Endodermal cell (in vitro differentiated cells): ENCODE data around the gene DICER1. TPM values are rescaled to one million over a fixed set of nuclear protein-coding genes. Genes with fewer than 3 reads are reported as not detected.
A peak's percentile ranks its signal among the peaks of the same experiment; 100 is the strongest.

ENCODE experiments used
- DNase-seq: peaks from one replicate; pipeline ENCODE4 v3.0.0-alpha.2; 2017
- H3K27ac ChIP-seq: 2 replicates; pipeline ENCODE4 v1.5.1; 2013; ENCODE audit warnings: mild to moderate bottlenecking, low read depth, low read length, moderate library complexity
- H3K27me3 ChIP-seq: 2 replicates; pipeline ENCODE4 v1.6.1; 2013; ENCODE audit warnings: mild to moderate bottlenecking, low read length, moderate library complexity; ENCODE audit not compliant: insufficient read depth, control insufficient read depth, poor library complexity, severe bottlenecking
- H3K36me3 ChIP-seq: 2 replicates; pipeline ENCODE4 v1.7.0; 2013; ENCODE audit warnings: mild to moderate bottlenecking, low read length, moderate library complexity; ENCODE audit not compliant: control insufficient read depth, insufficient read depth
- H3K4me1 ChIP-seq: one replicate; pipeline ENCODE4 v1.7.0; 2013; ENCODE audit warnings: low read length; ENCODE audit not compliant: control insufficient read depth, insufficient read depth
- H3K4me3 ChIP-seq: 2 replicates; pipeline ENCODE4 v1.5.1; 2013; ENCODE audit warnings: mild to moderate bottlenecking, low read length, moderate library complexity
- H3K9ac ChIP-seq: 2 replicates; pipeline ENCODE4 v1.6.1; 2013; ENCODE audit warnings: mild to moderate bottlenecking, low read length, moderate library complexity; ENCODE audit not compliant: poor library complexity, severe bottlenecking; ENCODE audit errors: extremely low read depth
- H3K9me3 ChIP-seq: 2 replicates; pipeline ENCODE4 v1.6.1; 2013; ENCODE audit warnings: mild to moderate bottlenecking, low read length, moderate library complexity; ENCODE audit not compliant: control insufficient read depth
- H3K27ac Mint-ChIP-seq: 2 replicates; pipeline ENCODE4 v1.8.0; 2020; ENCODE audit warnings: mixed read lengths
- H3K27me3 Mint-ChIP-seq: 2 replicates; pipeline ENCODE4 v1.8.0; 2021; ENCODE audit warnings: mild to moderate bottlenecking, mixed read lengths; ENCODE audit not compliant: insufficient read depth
- H3K36me3 Mint-ChIP-seq: 2 replicates; pipeline ENCODE4 v1.8.0; 2020; ENCODE audit warnings: low read depth, mixed read lengths
- H3K4me1 Mint-ChIP-seq: 2 replicates; pipeline ENCODE4 v1.8.0; 2020; ENCODE audit warnings: mixed read lengths
- H3K4me3 Mint-ChIP-seq: 2 replicates; pipeline ENCODE4 v1.8.0; 2020; ENCODE audit warnings: mild to moderate bottlenecking, moderate library complexity, mixed read lengths
- H3K9me3 Mint-ChIP-seq: 2 replicates; pipeline ENCODE4 v1.8.0; 2020; ENCODE audit warnings: mild to moderate bottlenecking, mixed read lengths
- WGBS, 2 experiments: methylation state at CpG; one replicate each; pipeline versions ENCODE4 v1.1.5 to v1.1.7; 2013; ENCODE audit warnings: missing lambda C conversion rate in 2 of 2, mixed read lengths in 1 of 2; ENCODE audit not compliant: insufficient coverage in 1 of 2, insufficient read length in 1 of 2; 5-methylcytosine and 5-hydroxymethylcytosine counted together
- total RNA-seq, 2 donors: library from RNA; stranded (reverse); fragmentation: NEBNext Ultra II Directional in 1 of 2; extraction: Animal tissue kit (Norgen Biotek cat#: 25700) in 1 of 2; gene quantifications; 2 replicates in 1 of 2; 3 replicates in 1 of 2; pipeline ENCODE4 v1.2.1, GENCODE V29; 2021
- TF ChIP-seq, protein P1 (sequence below): fragments of 200-600 bp; sonication (generic); conservative IDR thresholded peaks from 2 replicates; pipeline ENCODE4 v1.5.0; 2021; ENCODE audit warnings: antibody characterized with exemption, mild to moderate bottlenecking

The DICER1 gene
- total RNA-seq, 2 donors from 2014 or later = 66.1 to 69.2 TPM

DNA sequence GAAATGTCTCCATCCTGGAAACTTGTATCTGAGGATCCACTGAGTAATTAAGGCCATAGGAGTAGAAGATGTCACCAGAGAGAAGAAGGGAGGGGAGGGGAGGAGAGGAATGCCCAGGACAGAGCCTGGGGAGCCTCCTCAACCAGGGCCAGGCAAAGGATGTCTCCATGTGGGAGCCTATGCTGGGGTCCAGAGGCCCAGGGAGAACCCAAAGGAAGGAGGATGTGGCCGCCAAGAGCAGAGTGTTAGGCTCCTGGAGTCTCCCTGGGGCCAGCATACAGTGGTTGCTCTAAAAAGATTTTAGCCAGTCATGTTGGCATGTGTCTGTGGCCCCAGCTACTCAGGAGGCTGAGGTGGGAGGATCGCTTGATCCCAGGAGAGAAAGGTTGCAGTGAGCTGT lies 92.6 kb downstream of the DICER1 start:
- no peak overlapping the region for H3K27ac ChIP-seq
- H3K27ac Mint-ChIP-seq = no peak overlapping the region
- H3K4me1 ChIP-seq = no peaks in the 10 kb centered on the region
- H3K27me3 ChIP-seq = no peaks in the 10 kb centered on the region
- peaks cover 4% of the 10 kb centered on the region for H3K27me3 Mint-ChIP-seq
- H3K4me1 Mint-ChIP-seq = peaks cover 15% of the 10 kb centered on the region
- H3K9me3 ChIP-seq = no peaks in the 10 kb centered on the region
- H3K36me3 Mint-ChIP-seq = no peaks in the 10 kb centered on the region
- no peak overlapping the region for H3K4me3 Mint-ChIP-seq
- DNase-seq = peak; percentile 40
- H3K9ac ChIP-seq = no peak overlapping the region
- WGBS, 2 experiments = 90 to 92% methylated on average over 2 of the region's 2 CpGs
- TF ChIP-seq, protein P1, sequence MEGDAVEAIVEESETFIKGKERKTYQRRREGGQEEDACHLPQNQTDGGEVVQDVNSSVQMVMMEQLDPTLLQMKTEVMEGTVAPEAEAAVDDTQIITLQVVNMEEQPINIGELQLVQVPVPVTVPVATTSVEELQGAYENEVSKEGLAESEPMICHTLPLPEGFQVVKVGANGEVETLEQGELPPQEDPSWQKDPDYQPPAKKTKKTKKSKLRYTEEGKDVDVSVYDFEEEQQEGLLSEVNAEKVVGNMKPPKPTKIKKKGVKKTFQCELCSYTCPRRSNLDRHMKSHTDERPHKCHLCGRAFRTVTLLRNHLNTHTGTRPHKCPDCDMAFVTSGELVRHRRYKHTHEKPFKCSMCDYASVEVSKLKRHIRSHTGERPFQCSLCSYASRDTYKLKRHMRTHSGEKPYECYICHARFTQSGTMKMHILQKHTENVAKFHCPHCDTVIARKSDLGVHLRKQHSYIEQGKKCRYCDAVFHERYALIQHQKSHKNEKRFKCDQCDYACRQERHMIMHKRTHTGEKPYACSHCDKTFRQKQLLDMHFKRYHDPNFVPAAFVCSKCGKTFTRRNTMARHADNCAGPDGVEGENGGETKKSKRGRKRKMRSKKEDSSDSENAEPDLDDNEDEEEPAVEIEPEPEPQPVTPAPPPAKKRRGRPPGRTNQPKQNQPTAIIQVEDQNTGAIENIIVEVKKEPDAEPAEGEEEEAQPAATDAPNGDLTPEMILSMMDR = no peak
- no peaks in the 10 kb centered on the region for H3K36me3 ChIP-seq
- H3K4me3 ChIP-seq = no peak overlapping the region
- no peaks in the 10 kb centered on the region for H3K9me3 Mint-ChIP-seq

DNA sequence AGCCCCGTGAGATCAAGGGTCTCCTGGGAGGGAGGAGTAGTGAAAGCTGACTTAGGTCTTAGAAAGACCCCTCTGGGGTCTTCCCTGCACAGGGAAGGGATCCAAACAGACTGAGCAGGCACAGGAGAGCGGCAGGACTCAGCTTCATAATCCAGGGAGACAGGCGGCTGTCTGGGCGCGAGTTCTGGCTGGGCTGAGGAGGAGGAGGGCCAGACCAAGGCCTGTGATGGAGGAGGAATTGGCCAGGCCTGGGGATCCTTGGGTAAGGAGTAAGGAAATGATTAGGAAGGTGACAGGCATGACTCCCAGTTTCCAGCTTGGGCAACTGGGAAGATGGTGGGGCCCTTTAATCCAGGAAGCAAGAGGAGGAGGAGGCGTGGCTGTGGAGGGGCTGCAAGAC lies 93.1 kb downstream of the DICER1 start:
- no peaks in the 10 kb centered on the region for H3K9me3 Mint-ChIP-seq
- Histone ChIP-seq H3K27me3 (no peaks in the 10 kb centered on the region), H3K27ac (no peak overlapping the region), H3K36me3 (no peaks in the 10 kb centered on the region), H3K4me3 (no peak overlapping the region), H3K9ac (no peak overlapping the region), H3K9me3 (no peaks in the 10 kb centered on the region), H3K4me1 (no peaks in the 10 kb centered on the region)
- H3K4me3 Mint-ChIP-seq = no peak overlapping the region
- TF ChIP-seq, protein P1 = no peak
- no peaks in the 10 kb centered on the region for H3K36me3 Mint-ChIP-seq
- peaks cover 4% of the 10 kb centered on the region for H3K27me3 Mint-ChIP-seq
- no peak overlapping the region for H3K27ac Mint-ChIP-seq
- WGBS, 2 experiments = 94 to 95% methylated on average over 6 of the region's 6 CpGs
- peaks cover 17% of the 10 kb centered on the region for H3K4me1 Mint-ChIP-seq
- DNase-seq = peak; percentile 41

DNA sequence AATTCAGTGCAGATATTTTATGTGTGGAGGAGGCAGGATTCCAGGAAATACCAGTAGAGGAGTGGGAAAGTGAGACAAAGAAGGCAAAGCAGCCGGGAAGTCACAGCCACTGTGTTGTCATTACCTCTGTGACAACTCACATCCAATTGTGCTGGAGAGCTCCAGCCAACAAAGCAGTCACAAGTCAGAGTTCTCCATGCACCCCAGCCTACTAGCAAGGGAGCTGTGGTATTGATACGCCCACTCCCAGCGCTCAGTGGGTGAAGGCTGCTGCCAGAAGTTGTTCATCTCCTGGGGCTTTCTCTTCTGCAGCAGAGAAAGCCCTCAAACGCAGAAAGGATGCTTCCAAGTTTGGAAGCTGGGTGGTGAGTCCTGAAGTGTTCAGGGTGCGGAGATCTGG lies 93.9 kb downstream of the DICER1 start:
- TF ChIP-seq, protein P1 = no peak
- H3K27ac Mint-ChIP-seq = no peak overlapping the region
- WGBS, 2 experiments = 54 to 91% methylated on average over 1 to 5 of the region's 5 CpGs

More for the DNA sequence above, 93.9 kb downstream of the DICER1 start:
- H3K9me3 ChIP-seq = no peaks in the 10 kb centered on the region
- Mint-ChIP-seq H3K4me1 (peaks cover 15% of the 10 kb centered on the region), H3K36me3 (no peaks in the 10 kb centered on the region), H3K4me3 (no peak overlapping the region), H3K27me3 (peaks cover 4% of the 10 kb centered on the region), H3K9me3 (no peaks in the 10 kb centered on the region)
- no peak overlapping the region for H3K27ac ChIP-seq
- H3K4me1 ChIP-seq = no peaks in the 10 kb centered on the region
- H3K4me3 ChIP-seq = no peak overlapping the region
- H3K36me3 ChIP-seq = no peaks in the 10 kb centered on the region
- H3K9ac ChIP-seq = no peak overlapping the region
- no peaks in the 10 kb centered on the region for H3K27me3 ChIP-seq
- DNase-seq = peak; percentile 36
